Measurements from ENCODE around the gene SLC2A10. TPM values are rescaled to one million over a fixed set of nuclear protein-coding genes. Genes with fewer than 3 reads are reported as not detected.

The SLC2A10 gene
- total RNA-seq, 1 experiment from 2014 or later = 4.2 TPM

- Mint-ChIP-seq H3K4me1 (ENCODE audit: low read depth, unreplicated experiment) (peaks cover 2% of the 10 kb centered on the region), H3K27ac (ENCODE audit: unreplicated experiment) (no peak overlapping the region), H3K36me3 (ENCODE audit: insufficient read depth, unreplicated experiment) (no peaks in the 10 kb centered on the region), H3K27me3 (ENCODE audit: insufficient read depth, unreplicated experiment) (no peaks in the 10 kb centered on the region), H3K9me3 (ENCODE audit: unreplicated experiment) (peaks cover 4% of the 10 kb centered on the region), H3K4me3 (ENCODE audit: unreplicated experiment) (no peak overlapping the region)
- Histone ChIP-seq H3K36me3 (ENCODE audit: control insufficient read depth, insufficient read depth, low read length) (no peaks in the 10 kb centered on the region), H3K27me3 (replicated peaks; ENCODE audit: control insufficient read depth, insufficient read depth, low read length) (no peaks in the 10 kb centered on the region), H3K9me3 (peaks cover under 1% of the 10 kb centered on the region; the same call in 1 of the 2 replicates), H3K4me3 (ENCODE audit: low read depth, low read length) (no peak overlapping the region), H3K4me1 (no peaks in the 10 kb centered on the region)
- DNase-seq = no peak
- ChIA-PET POLR2A (no interaction called here), CTCF (no interaction called here)
- no TSS peak for BruUV-seq (replicated peaks)
- intact Hi-C loops (cut with micrococcal nuclease; ENCODE audit: unreplicated experiment) = no loop called here
- TF ChIP-seq, protein P1, sequence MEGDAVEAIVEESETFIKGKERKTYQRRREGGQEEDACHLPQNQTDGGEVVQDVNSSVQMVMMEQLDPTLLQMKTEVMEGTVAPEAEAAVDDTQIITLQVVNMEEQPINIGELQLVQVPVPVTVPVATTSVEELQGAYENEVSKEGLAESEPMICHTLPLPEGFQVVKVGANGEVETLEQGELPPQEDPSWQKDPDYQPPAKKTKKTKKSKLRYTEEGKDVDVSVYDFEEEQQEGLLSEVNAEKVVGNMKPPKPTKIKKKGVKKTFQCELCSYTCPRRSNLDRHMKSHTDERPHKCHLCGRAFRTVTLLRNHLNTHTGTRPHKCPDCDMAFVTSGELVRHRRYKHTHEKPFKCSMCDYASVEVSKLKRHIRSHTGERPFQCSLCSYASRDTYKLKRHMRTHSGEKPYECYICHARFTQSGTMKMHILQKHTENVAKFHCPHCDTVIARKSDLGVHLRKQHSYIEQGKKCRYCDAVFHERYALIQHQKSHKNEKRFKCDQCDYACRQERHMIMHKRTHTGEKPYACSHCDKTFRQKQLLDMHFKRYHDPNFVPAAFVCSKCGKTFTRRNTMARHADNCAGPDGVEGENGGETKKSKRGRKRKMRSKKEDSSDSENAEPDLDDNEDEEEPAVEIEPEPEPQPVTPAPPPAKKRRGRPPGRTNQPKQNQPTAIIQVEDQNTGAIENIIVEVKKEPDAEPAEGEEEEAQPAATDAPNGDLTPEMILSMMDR (IDR thresholded peaks at IDR 0.05; ENCODE audit: insufficient read depth in 1 of 2, low read depth in 1 of 2, low read length in 1 of 2, severe bottlenecking in 1 of 2, unreplicated experiment in 1 of 2) = no peak
Measured at GRCh38 chr20:46678516-46678915, 30.9 kb upstream of the SLC2A10 start.

GRCh38 chr20:46680684-46681031, 28.8 kb upstream of the SLC2A10 start:
- no peak overlapping the region for H3K4me3 ChIP-seq (ENCODE audit: low read depth, low read length)
- peaks cover 10% of the 10 kb centered on the region for H3K4me1 Mint-ChIP-seq (ENCODE audit: low read depth, unreplicated experiment)
- no peaks in the 10 kb centered on the region for H3K9me3 Mint-ChIP-seq (ENCODE audit: unreplicated experiment)
- TF ChIP-seq, protein P1 (IDR thresholded peaks at IDR 0.05; ENCODE audit: insufficient read depth in 1 of 2, low read depth in 1 of 2, low read length in 1 of 2, severe bottlenecking in 1 of 2, unreplicated experiment in 1 of 2) = no peak
- no peaks in the 10 kb centered on the region for H3K9me3 ChIP-seq
- H3K4me1 ChIP-seq = no peaks in the 10 kb centered on the region
- peaks cover 7% of the 10 kb centered on the region for H3K36me3 Mint-ChIP-seq (ENCODE audit: insufficient read depth, unreplicated experiment)
- intact Hi-C loops (cut with micrococcal nuclease; ENCODE audit: unreplicated experiment) = loop anchor here (1.0 to 2.0 kb wide), 2 partner anchors 121 to 548 kb away; no protein-coding TSS in a partner anchor
- no peaks in the 10 kb centered on the region for H3K27me3 ChIP-seq (replicated peaks; ENCODE audit: control insufficient read depth, insufficient read depth, low read length)
- CTCF ChIA-PET = interaction anchor here (1.2 to 1.6 kb wide), 2 partner anchors 121 to 158 kb away, joined by 4 to 6 read pairs; no protein-coding TSS in a partner anchor
- POLR2A ChIA-PET = no interaction called here
- H3K4me3 Mint-ChIP-seq (ENCODE audit: unreplicated experiment) = no peak overlapping the region
- no TSS peak for BruUV-seq (replicated peaks)
- no peak overlapping the region for H3K27ac Mint-ChIP-seq (ENCODE audit: unreplicated experiment)
- no peaks in the 10 kb centered on the region for H3K27me3 Mint-ChIP-seq (ENCODE audit: insufficient read depth, unreplicated experiment)
- no peaks in the 10 kb centered on the region for H3K36me3 ChIP-seq (ENCODE audit: control insufficient read depth, insufficient read depth, low read length)
- no peak for DNase-seq

- Mint-ChIP-seq H3K36me3 (ENCODE audit: insufficient read depth, unreplicated experiment) (peaks cover 8% of the 10 kb centered on the region), H3K27ac (ENCODE audit: unreplicated experiment) (no peak overlapping the region), H3K4me3 (ENCODE audit: unreplicated experiment) (no peak overlapping the region), H3K4me1 (ENCODE audit: low read depth, unreplicated experiment) (peaks cover 10% of the 10 kb centered on the region), H3K9me3 (ENCODE audit: unreplicated experiment) (no peaks in the 10 kb centered on the region), H3K27me3 (ENCODE audit: insufficient read depth, unreplicated experiment) (no peaks in the 10 kb centered on the region)
- Histone ChIP-seq H3K4me3 (ENCODE audit: low read depth, low read length) (no peak overlapping the region), H3K4me1 (no peaks in the 10 kb centered on the region), H3K36me3 (ENCODE audit: control insufficient read depth, insufficient read depth, low read length) (no peaks in the 10 kb centered on the region), H3K27me3 (replicated peaks; ENCODE audit: control insufficient read depth, insufficient read depth, low read length) (no peaks in the 10 kb centered on the region), H3K9me3 (no peaks in the 10 kb centered on the region)
- no TSS peak for BruUV-seq (replicated peaks)
- intact Hi-C loops (cut with micrococcal nuclease; ENCODE audit: unreplicated experiment) = loop anchor here (1.0 to 2.0 kb wide), 2 partner anchors 122 to 548 kb away; no protein-coding TSS in a partner anchor
- TF ChIP-seq, protein P1 (IDR thresholded peaks at IDR 0.05; ENCODE audit: insufficient read depth in 1 of 2, low read depth in 1 of 2, low read length in 1 of 2, severe bottlenecking in 1 of 2, unreplicated experiment in 1 of 2) = peak; percentile 94 to 98
- ChIA-PET CTCF (interaction anchor here (1.2 to 1.6 kb wide), 2 partner anchors 122 to 158 kb away, joined by 4 to 6 read pairs; no protein-coding TSS in a partner anchor), POLR2A (no interaction called here)
- DNase-seq = peak; percentile 82 to 88
Measured at GRCh38 chr20:46681032-46681854, 28.2 kb upstream of the SLC2A10 start.
